Fibroblast of pulmonary artery (primary cell): ENCODE results near the gene CKLF.

Source experiments
- DNase-seq: peaks from one replicate; pipeline ENCODE4 v3.0.0-alpha.2; 2010; ENCODE audit warnings: low read depth
- H3K4me3 ChIP-seq: replicated peaks from 2 replicates; pipeline ENCODE4 v1.5.1; 2011; ENCODE audit warnings: low read depth, mild to moderate bottlenecking, control low read depth, low read length, moderate library complexity
- CTCF ChIP-seq: IDR thresholded peaks from 2 replicates; pipeline ENCODE4 v1.5.1; 2011; ENCODE audit warnings: mild to moderate bottlenecking, control low read depth, low read length, inconsistent platforms; ENCODE audit errors: missing control alignments

The CKLF gene

GRCh38 chr16:66521252-66521713, 31.1 kb upstream of the CKLF start:
- TF ChIP-seq CTCF = no peak
- H3K4me3 ChIP-seq = no peak overlapping the region
- DNase-seq = no peak

GRCh38 chr16:66521951-66522771, 30.2 kb upstream of the CKLF start:
- peak; percentile 67 for DNase-seq
- H3K4me3 ChIP-seq = no peak overlapping the region
- no peak for TF ChIP-seq CTCF

- no peak overlapping the region for H3K4me3 ChIP-seq
- no peak for TF ChIP-seq CTCF
- DNase-seq = no peak
Observed at GRCh38 chr16:66522816-66523590, 29.4 kb upstream of the CKLF start.

GRCh38 chr16:66523861-66524354, 28.5 kb upstream of the CKLF start:
- TF ChIP-seq CTCF = no peak
- DNase-seq = peak; percentile 41
- no peak overlapping the region for H3K4me3 ChIP-seq

GRCh38 chr16:66524601-66525164, 27.7 kb upstream of the CKLF start:
- H3K4me3 ChIP-seq = no peak overlapping the region
- no peak for TF ChIP-seq CTCF
- DNase-seq = no peak

- DNase-seq = no peak
- no peak overlapping the region for H3K4me3 ChIP-seq
- TF ChIP-seq CTCF = no peak
Observed at GRCh38 chr16:66525396-66526180, 26.8 kb upstream of the CKLF start.
